HFFc6 (cell line): Measurements from ENCODE around the gene LDLRAD3. TPM values are rescaled to one million over a fixed set of nuclear protein-coding genes. Genes with fewer than 3 reads are reported as not detected.
A peak's percentile ranks its signal among the peaks of the same experiment; 100 is the strongest.

Experiments used
- DNase-seq: peaks from one replicate; pipeline ENCODE4 v3.0.0-alpha.2; 2018
- H3K27ac Mint-ChIP-seq: 2 replicates; pipeline ENCODE4 v1.8.0; 2020; ENCODE audit warnings: mild to moderate bottlenecking, mixed read lengths
- H3K27me3 Mint-ChIP-seq: 2 replicates; pipeline ENCODE4 v1.8.0; 2021; ENCODE audit warnings: mild to moderate bottlenecking, moderate library complexity, mixed read lengths; ENCODE audit not compliant: insufficient read depth
- H3K36me3 Mint-ChIP-seq: 2 replicates; pipeline ENCODE4 v1.8.0; 2021; ENCODE audit warnings: low read depth, mixed read lengths
- H3K4me1 Mint-ChIP-seq: 2 replicates; pipeline ENCODE4 v1.8.0; 2020; ENCODE audit warnings: low read depth, mixed read lengths
- H3K4me3 Mint-ChIP-seq: 2 replicates; pipeline ENCODE4 v1.8.0; 2020; ENCODE audit warnings: mild to moderate bottlenecking, moderate library complexity, mixed read lengths
- H3K9me3 Mint-ChIP-seq: 2 replicates; pipeline ENCODE4 v1.8.0; 2020; ENCODE audit warnings: mild to moderate bottlenecking, mixed read lengths
- total RNA-seq, 6 experiments: library from RNA; stranded (reverse); fragmentation: NEBNext Ultra II Directional; extraction: Animal tissue kit (Norgen Biotek cat#: 25700); gene quantifications; 2 replicates in 1 of 6; 3 replicates in 5 of 6; pipeline ENCODE4 v1.2.3, GENCODE V29; 2021
- TF ChIP-seq, protein P1 (sequence below): fragments of 200-600 bp; sonication (generic); IDR thresholded peaks from 2 replicates; pipeline ENCODE4 v1.5.0; 2021; ENCODE audit warnings: antibody characterized with exemption, mild to moderate bottlenecking

LDLRAD3 gene
- total RNA-seq, 6 experiments from 2014 or later: 5.2 to 6.5 (median 5.6) TPM

DNA sequence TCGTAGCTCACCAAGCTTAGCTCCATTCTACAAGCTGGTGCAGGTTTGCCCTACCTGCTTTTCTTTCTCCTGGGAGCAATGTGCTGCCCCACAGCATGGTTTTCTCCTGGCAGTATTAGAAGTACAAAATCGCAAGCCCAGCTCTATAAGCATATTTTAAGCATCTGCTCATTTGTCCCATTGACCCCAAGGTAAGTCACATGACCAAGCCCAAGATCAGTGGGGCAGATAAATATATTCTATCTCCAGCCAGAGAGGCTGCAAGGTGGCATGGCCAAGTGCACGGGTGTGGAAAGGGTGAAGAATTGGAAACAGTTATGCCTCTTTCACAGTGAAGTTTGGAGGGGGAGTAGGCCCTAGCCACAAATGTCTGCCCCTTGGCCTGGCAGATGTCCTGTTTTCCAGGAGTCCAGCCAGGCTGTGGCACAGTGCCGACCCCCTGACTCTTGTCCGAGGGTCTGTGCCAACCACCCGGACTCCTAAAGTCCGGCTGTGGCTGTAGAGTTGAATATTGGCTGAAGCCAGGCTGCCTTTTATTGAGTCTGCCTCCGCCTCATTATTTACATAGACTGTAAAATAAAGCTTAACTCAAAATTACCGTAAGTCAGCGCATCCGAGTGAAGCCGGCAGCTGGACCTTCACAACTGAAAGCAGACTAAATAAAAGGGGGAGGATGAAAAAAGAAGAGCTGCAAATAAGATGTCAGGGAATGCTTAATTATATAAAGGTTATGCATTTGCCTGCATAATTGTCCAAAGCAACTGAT lies 179.7 kb downstream of the LDLRAD3 start:
- TF ChIP-seq, protein P1, sequence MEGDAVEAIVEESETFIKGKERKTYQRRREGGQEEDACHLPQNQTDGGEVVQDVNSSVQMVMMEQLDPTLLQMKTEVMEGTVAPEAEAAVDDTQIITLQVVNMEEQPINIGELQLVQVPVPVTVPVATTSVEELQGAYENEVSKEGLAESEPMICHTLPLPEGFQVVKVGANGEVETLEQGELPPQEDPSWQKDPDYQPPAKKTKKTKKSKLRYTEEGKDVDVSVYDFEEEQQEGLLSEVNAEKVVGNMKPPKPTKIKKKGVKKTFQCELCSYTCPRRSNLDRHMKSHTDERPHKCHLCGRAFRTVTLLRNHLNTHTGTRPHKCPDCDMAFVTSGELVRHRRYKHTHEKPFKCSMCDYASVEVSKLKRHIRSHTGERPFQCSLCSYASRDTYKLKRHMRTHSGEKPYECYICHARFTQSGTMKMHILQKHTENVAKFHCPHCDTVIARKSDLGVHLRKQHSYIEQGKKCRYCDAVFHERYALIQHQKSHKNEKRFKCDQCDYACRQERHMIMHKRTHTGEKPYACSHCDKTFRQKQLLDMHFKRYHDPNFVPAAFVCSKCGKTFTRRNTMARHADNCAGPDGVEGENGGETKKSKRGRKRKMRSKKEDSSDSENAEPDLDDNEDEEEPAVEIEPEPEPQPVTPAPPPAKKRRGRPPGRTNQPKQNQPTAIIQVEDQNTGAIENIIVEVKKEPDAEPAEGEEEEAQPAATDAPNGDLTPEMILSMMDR: no peak
- Mint-ChIP-seq H3K4me3 (peak overlapping the region; percentile 20; the same call in 1 of the 2 replicates), H3K9me3 (no peaks in the 10 kb centered on the region), H3K36me3 (no peaks in the 10 kb centered on the region), H3K27ac (no peak overlapping the region), H3K27me3 (peaks cover 4% of the 10 kb centered on the region; the same call in 1 of the 2 replicates), H3K4me1 (peaks cover 20% of the 10 kb centered on the region)
- no peak for DNase-seq

DNA sequence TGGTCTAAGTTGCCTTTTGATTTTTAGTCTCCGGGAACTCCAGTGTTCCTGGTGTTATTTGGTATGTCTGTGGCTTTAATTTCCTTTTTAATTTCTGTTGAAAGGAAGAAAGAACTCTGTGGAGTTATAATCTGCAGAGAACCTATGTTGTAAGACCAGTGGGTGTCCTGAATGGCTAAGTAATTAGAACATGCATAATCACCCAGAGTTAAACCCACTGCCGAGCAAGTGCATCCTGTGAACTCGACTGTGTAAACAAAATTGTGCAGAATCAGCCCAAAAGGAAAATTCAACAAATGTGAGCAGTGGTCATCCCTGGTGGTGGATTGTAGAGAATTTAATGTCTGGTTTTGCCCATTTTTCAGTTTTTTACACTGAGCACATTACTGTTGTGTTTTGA lies 182.8 kb downstream of the LDLRAD3 start:
- Mint-ChIP-seq H3K9me3 (no peaks in the 10 kb centered on the region), H3K4me3 (no peak overlapping the region), H3K27me3 (peaks cover 2% of the 10 kb centered on the region; the same call in 1 of the 2 replicates), H3K27ac (no peak overlapping the region), H3K4me1 (peaks cover 38% of the 10 kb centered on the region), H3K36me3 (no peaks in the 10 kb centered on the region)
- TF ChIP-seq, protein P1: no peak
- DNase-seq: no peak

DNA sequence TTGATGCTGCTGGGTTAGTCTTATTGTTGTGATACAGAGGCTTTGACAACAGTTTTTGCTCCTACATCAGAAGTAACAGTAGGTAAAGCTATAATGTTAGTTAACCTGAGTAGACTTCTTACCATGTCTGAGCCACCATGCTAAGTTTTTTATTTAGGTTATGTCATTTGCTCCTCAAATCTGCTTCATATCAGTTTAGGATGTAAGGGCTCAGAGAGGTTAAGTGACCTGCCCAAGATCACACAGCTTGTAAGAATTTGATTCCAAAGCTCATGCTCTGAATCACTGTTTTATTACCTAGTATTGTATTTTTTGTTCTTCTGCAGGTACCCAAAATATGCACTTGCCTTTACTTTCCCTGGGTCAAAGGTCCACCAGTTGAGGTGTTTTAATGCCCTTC lies 183.7 kb downstream of the LDLRAD3 start:
- no peak for DNase-seq
- H3K4me1 Mint-ChIP-seq: peaks cover 40% of the 10 kb centered on the region
- no peaks in the 10 kb centered on the region for H3K9me3 Mint-ChIP-seq
- TF ChIP-seq, protein P1: no peak
- H3K36me3 Mint-ChIP-seq: no peaks in the 10 kb centered on the region
- H3K27me3 Mint-ChIP-seq: no peaks in the 10 kb centered on the region
- no peak overlapping the region for H3K27ac Mint-ChIP-seq
- no peak overlapping the region for H3K4me3 Mint-ChIP-seq

DNA sequence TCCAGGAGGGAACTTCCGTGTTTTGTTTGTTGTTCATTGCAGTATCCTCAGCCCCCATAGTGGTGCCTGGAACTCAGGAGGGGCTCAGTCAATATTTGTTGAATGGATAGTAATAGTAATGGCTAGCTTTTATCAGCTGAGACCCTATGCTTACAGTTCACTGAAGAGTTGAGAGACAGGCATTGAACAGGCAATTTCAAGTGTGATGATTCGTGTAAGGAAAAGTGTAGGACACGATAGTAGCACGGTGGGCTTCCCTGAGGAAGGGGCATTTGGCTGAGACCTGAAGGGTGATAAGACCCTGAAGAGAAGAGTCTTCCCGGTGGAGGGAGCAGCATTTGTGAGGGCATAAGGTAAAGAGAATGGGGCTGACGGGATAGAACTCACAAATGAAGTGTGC lies 186.1 kb downstream of the LDLRAD3 start:
- no peaks in the 10 kb centered on the region for H3K27me3 Mint-ChIP-seq
- H3K9me3 Mint-ChIP-seq: no peaks in the 10 kb centered on the region
- TF ChIP-seq, protein P1: no peak
- no peak for DNase-seq
- peaks cover 34% of the 10 kb centered on the region for H3K4me1 Mint-ChIP-seq
- H3K36me3 Mint-ChIP-seq: no peaks in the 10 kb centered on the region
- no peak overlapping the region for H3K4me3 Mint-ChIP-seq
- H3K27ac Mint-ChIP-seq: no peak overlapping the region

DNA sequence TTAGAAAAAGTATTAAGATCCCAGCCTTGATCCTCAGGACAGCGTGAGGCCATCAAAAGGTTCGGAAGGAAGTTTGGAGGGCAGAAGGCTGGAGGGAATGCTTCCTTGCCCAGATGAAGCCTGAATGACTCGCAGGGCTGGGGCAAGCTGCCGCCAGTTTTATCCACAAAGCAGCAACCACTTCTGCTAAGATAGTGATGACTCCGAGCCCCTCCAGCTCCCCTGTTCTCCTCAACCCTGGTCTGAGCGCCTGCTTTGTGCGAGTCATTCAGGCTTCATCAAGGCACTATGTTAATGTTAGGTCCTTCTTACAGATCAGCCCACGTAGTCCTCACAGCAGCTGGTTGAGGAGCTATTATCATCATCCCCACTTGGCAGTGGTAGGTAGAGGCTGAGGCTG lies 186.5 kb downstream of the LDLRAD3 start:
- TF ChIP-seq, protein P1: no peak
- no peaks in the 10 kb centered on the region for H3K36me3 Mint-ChIP-seq
- H3K27ac Mint-ChIP-seq: peak overlapping the region; percentile 42; the same call in 1 of the 2 replicates

More for the DNA sequence above, 186.5 kb downstream of the LDLRAD3 start:
- DNase-seq: peak; percentile 14
- Mint-ChIP-seq H3K4me3 (no peak overlapping the region), H3K9me3 (no peaks in the 10 kb centered on the region), H3K4me1 (peaks cover 34% of the 10 kb centered on the region), H3K27me3 (no peaks in the 10 kb centered on the region; the same call in 1 of the 2 replicates)
